GM12873 (cell line): Measurements from ENCODE around the gene GATAD2A.

Experiments
- TF ChIP-seq, protein P1 (sequence below): IDR thresholded peaks from 2 replicates; pipeline ENCODE4 v1.5.1; 2012; ENCODE audit warnings: low read depth, mild to moderate bottlenecking, moderate library complexity, low read length, control low read depth; ENCODE audit not compliant: insufficient read depth; ENCODE audit errors: missing control alignments

Gene GATAD2A

DNA sequence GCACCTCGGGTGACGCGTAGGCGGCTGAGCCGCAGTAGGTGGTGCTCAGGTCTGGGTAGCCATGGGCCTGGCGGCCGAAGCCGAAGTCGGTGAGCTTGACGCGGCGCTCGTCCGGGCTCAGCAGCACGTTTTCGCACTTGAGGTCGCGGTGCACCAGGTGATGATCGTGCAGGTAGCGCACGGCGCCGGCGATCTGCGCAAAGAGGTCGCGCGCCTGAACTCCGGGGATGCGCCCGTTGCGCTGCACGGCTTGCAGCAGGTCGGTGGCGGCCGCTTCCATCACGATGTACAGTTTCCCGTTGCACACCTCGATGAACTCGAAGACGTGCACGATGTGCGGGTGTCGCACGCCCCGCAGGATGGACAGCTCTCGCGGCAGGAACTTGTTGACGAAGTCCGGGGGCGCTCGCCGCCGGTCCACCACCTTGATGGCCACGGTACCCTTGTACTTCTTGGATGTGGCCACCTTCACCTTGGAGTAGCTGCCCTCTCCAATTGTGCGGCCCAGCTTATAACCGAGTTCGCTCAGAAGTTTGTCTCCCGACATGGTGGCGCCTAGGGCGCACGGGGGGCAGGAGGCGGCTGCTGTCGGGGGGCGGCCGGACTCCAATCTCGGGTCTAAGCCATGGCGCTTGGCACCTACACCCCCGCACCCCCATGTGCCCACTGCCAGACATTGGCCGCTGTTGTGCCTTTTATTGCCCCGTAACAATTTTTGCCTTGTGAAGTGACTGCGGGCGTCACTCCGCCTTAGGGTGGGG, 109.6 kb downstream of the GATAD2A start, which contains the start of gene TSSK6:
TSS of gene TSSK6 (minus strand) at position 668 of the 761 bp plus-strand sequence. CDS start at position 547, 121 bp downstream.
- TF ChIP-seq, protein P1, sequence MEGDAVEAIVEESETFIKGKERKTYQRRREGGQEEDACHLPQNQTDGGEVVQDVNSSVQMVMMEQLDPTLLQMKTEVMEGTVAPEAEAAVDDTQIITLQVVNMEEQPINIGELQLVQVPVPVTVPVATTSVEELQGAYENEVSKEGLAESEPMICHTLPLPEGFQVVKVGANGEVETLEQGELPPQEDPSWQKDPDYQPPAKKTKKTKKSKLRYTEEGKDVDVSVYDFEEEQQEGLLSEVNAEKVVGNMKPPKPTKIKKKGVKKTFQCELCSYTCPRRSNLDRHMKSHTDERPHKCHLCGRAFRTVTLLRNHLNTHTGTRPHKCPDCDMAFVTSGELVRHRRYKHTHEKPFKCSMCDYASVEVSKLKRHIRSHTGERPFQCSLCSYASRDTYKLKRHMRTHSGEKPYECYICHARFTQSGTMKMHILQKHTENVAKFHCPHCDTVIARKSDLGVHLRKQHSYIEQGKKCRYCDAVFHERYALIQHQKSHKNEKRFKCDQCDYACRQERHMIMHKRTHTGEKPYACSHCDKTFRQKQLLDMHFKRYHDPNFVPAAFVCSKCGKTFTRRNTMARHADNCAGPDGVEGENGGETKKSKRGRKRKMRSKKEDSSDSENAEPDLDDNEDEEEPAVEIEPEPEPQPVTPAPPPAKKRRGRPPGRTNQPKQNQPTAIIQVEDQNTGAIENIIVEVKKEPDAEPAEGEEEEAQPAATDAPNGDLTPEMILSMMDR = no peak

DNA sequence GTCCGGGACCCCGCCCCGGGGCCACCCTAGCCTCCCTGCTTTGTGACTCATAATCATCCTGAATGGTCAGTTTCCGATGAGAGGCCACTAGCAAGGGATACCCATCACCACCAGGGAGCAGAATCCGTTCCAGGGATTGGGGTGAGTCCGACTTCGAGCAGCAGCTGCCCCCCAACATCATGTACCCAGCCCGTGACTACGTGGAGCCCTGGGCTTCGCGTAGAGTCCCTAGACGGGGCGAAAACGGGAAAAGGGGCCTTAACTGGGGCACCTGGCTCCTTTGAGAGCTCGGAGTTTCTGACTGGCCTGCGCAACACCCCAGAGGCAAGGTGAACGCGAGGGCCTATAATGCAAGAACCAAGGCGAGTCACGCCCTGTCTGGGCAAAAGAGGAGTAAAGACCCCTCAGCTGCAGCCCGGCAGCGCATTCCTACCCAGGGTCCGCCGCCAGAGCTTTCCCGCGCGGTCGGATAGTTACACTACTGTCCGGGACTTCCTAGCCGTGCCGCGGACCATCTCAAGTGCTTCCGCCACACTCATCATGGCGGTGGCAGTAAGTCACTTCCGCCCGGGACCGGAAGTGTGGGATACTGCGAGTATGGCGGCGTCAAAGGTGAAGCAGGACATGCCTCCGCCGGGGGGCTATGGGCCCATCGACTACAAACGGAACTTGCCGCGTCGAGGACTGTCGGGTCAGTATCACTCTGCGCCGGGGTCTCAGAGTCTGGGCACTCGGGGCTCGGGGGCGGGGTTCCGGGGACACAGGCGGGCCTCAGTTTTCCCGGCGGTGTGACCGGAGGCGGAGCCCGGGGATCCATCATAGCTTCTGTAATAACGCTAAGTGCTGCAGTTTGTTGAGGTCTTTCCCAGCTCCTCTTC, 110.4 kb downstream of the GATAD2A start, which contains the start of gene NDUFA13:
TSS of gene NDUFA13 (plus strand) at position 584 of the 878 bp plus-strand sequence. CDS start at position 598, 14 bp downstream.
- TF ChIP-seq, protein P1 = no peak

DNA sequence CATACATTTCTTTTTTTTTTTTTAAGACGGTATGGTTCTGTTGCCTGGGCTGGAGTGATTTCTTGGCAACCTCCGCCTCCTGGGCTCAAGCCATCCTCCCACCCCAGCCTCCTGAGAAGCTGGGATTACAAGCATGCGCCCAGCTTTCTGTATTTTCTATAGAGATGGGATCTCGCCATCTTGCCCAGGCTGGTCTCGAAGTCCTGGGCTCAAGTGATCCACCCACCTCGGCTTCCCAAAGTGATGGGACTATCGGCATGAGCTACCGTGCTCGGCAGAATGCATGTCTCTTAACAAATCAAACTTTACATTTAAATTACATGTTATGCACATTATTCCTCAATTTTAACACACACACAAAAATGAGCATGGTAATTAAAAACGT, 111.8 kb downstream of the GATAD2A start:
- TF ChIP-seq, protein P1 = no peak

DNA sequence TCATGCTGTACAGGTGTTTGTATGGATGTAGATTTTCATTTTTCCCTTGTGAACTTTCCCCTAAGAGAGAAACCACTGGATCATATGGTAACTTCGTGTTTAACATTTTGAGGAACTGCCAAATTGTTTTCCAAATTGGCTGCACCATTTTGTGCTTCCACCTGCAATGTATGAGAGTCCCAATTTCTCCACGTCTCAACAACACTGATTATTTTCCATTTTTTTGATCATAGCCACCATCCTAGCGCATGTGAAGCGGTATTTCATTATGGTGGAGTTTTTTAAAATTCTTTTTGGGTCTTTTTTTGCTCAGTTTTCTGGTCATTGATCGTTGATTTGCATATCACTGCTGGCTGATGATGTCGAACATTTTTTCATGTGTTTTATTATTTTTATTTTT, 115.5 kb downstream of the GATAD2A start:
- TF ChIP-seq, protein P1 = no peak

- TF ChIP-seq, protein P1 = no peak
Observed at GRCh38 chr19:19523177-19523576, 117.7 kb downstream of the GATAD2A start.

DNA sequence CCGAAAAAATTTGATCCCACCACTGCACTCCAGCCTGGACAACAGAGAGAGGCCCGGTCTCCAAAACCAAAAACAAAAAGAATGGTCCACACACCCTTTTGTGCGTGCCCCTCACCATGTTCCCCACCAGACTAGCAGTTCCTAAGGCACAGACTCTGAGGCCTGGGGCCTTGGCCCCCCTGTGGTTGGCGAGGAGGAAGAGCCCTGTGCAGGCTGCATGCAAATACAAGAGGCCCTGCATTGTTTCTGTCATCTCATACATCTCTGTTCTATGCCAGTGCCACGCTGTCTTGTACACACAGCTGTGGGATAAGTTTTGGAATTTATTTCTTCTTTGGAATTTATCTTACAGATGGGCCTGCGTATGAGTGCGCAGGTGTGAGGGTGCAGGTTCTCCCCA, 118.6 kb downstream of the GATAD2A start:
- TF ChIP-seq, protein P1 = peak; percentile 36

DNA sequence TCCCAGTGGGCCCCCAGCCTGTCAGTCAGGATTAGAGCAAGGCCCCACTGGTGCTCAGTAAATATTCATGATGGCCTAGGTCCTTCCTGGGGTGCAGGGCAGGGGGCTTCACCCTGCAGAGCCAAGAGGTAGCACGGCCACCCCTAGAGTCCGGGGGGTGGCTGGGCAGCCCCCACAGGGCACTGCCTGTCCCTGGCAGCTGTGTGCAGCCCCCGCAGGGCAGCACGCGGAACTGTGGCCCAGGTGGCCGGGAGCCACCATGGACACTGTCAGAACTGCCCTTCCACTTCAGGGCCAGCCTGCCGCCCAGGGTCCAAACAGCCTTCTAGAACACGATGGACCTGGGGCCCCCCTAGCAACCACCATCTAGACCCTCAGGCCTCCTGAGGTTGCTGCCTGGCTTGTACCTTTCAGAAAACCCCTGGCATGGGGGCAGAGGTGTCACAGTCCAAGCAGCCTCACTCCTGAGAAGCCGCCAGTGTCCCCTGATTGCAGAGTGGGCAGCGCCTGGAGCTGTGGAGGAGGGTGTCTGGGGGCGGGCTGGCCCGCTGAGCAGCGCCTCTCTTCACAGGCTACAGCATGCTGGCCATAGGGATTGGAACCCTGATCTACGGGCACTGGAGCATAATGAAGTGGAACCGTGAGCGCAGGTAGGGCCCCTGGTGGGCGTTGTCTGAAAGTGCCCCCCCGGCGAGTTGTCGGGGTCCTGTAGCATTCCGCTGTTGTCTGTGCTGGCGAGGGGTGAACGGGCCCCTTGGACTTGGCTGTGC, 120.3 kb downstream of the GATAD2A start:
- TF ChIP-seq, protein P1 = peak; percentile 18
